Adrenal gland (tissue), 5 donors: ENCODE results near the gene SRPK2.

ENCODE experiments used
- CTCF ChIP-seq, 6 experiments: fragments of 450-650 bp in 4 of 6; fragments of 200-600 bp in 2 of 6; sonication (generic) in 1 of 6; IDR thresholded peaks; 1 replicate in 5 of 6; 2 replicates in 1 of 6; pipeline versions ENCODE4 v1.5.1 to v1.8.0; 2016 to 2021; ENCODE audit warnings: antibody characterized with exemption in 6 of 6, mild to moderate bottlenecking in 2 of 6, moderate library complexity in 1 of 6
- POLR2A ChIP-seq, 2 donors: fragments of 450-650 bp; IDR thresholded peaks; one replicate each; pipeline ENCODE4 v1.6.1; 2017; ENCODE audit warnings: antibody characterized with exemption in 2 of 2, mild to moderate bottlenecking in 2 of 2, moderate library complexity in 1 of 2
- donor health status: DM: no; HTN: no; CAD: no.

GRCh38 chr7:105270117-105270516, 118.6 kb downstream of the SRPK2 start:
- TF ChIP-seq CTCF (IDR thresholded peaks at IDR 0.05): no peak
- TF ChIP-seq POLR2A (IDR thresholded peaks at IDR 0.05): no peak
